Uterus (tissue), 2 donors: ENCODE data around the gene CSNK2A1.

Experiments used
- CTCF ChIP-seq, 4 experiments: fragments of 200-600 bp in 2 of 4; fragments of 450-650 bp in 2 of 4; sonication (generic) in 2 of 4; IDR thresholded peaks; one replicate each; pipeline ENCODE4 v1.5.1; 2016 to 2019; ENCODE audit warnings: antibody characterized with exemption in 4 of 4, mild to moderate bottlenecking in 2 of 4, moderate library complexity in 1 of 4
- POLR2A ChIP-seq, 2 donors: fragments of 450-650 bp; IDR thresholded peaks; one replicate each; pipeline ENCODE4 v1.6.1; 2016; ENCODE audit warnings: antibody characterized with exemption in 2 of 2, mild to moderate bottlenecking in 1 of 2, moderate library complexity in 1 of 2

GRCh38 chr20:430091-430999 is 113.2 kb downstream of the CSNK2A1 start:
- TF ChIP-seq CTCF (IDR thresholded peaks at IDR 0.05): no peak
- no peak for TF ChIP-seq POLR2A (IDR thresholded peaks at IDR 0.05)
